ENCODE results near the gene REXO2. TPM values are rescaled to one million over a fixed set of nuclear protein-coding genes. Genes with fewer than 3 reads are reported as not detected.

REXO2 gene
- total RNA-seq, result 48.7 TPM

GRCh38 chr11:114439229-114440120 lies at the start of gene REXO2:
Gene REXO2, plus strand, starts transcription at chr11:114439467. Its CDS starts 62 bp downstream, at chr11:114439529.
- peak; percentile 98 for DNase-seq

GRCh38 chr11:114392735-114393667 lies 46.3 kb upstream of the REXO2 start:
- no peak for DNase-seq

- no peak for DNase-seq
Observed at GRCh38 chr11:114395736-114396135, 43.5 kb upstream of the REXO2 start.

GRCh38 chr11:114396916-114397315 lies 42.4 kb upstream of the REXO2 start:
- DNase-seq, result no peak

- DNase-seq, result no peak
Observed at GRCh38 chr11:114397349-114397982, 41.8 kb upstream of the REXO2 start.

- no peak for DNase-seq
Observed at GRCh38 chr11:114398303-114398920, 40.9 kb upstream of the REXO2 start.

GRCh38 chr11:114399490-114400215 lies 39.6 kb upstream of the REXO2 start:
- no peak for DNase-seq

GRCh38 chr11:114400216-114400914 lies 38.9 kb upstream of the REXO2 start, which contains the start of the genes C11orf71 and RBM7:
Gene C11orf71, minus strand, starts transcription at chr11:114400511. Its CDS starts 180 bp downstream, at chr11:114400331.
Gene RBM7, plus strand, starts transcription at chr11:114400666. Its CDS starts 6 bp downstream, at chr11:114400672.
- peak; percentile 99 for DNase-seq

- no peak for DNase-seq
Observed at GRCh38 chr11:114400915-114401223, 38.4 kb upstream of the REXO2 start.

GRCh38 chr11:114401311-114401710 lies 38.0 kb upstream of the REXO2 start:
- DNase-seq, result peak; percentile 42

- DNase-seq, result no peak
Observed at GRCh38 chr11:114412946-114413345, 26.3 kb upstream of the REXO2 start.

- DNase-seq, result no peak
Observed at GRCh38 chr11:114413958-114414357, 25.3 kb upstream of the REXO2 start.

GRCh38 chr11:114416441-114416961 lies 22.8 kb upstream of the REXO2 start:
- no peak for DNase-seq

- DNase-seq, result no peak
Observed at GRCh38 chr11:114426280-114426679, 13.0 kb upstream of the REXO2 start.

- DNase-seq, result no peak
Observed at GRCh38 chr11:114430290-114430689, 9.0 kb upstream of the REXO2 start.

- DNase-seq, result no peak
Observed at GRCh38 chr11:114432893-114433292, 6.4 kb upstream of the REXO2 start.

- DNase-seq, result no peak
Observed at GRCh38 chr11:114433376-114433775, 5.9 kb upstream of the REXO2 start.

GRCh38 chr11:114438303-114438702 lies 964 bp upstream of the REXO2 start:
- peak; percentile 18 for DNase-seq

- DNase-seq, result peak; percentile 51
Observed at GRCh38 chr11:114440121-114440860, 1.0 kb downstream of the REXO2 start.

Data from tongue (tissue), 2 donors.